H4 (cell line): ENCODE results near the gene AHRR. TPM values are rescaled to one million over a fixed set of nuclear protein-coding genes. Genes with fewer than 3 reads are reported as not detected.
"Not testable (repeated sequence)": the region's sequence is repeated elsewhere in the genome, so short reads cannot be mapped to it uniquely, and the experiment has no call there.

ENCODE experiments used
- DNase-seq: peaks from one replicate; pipeline ENCODE4 v3.0.0-alpha.2; 2015; ENCODE audit warnings: low spot score
- total RNA-seq: library from RNA; depleted of rRNA; stranded (reverse); fragments of >200 nt; shearing (Covaris generic); gene quantifications from 2 replicates; pipeline ENCODE4 v1.2.3, GENCODE V29; 2014

The AHRR gene
- total RNA-seq, 1 experiment from 2014 or later: 10.8 TPM

GRCh38 chr5:367358-368130, 46.0 kb downstream of the AHRR start:
- DNase-seq: no peak

- peak; percentile 92 for DNase-seq
Measured at GRCh38 chr5:368183-369084, 46.9 kb downstream of the AHRR start.

- DNase-seq: peak; percentile 65
Measured at GRCh38 chr5:369151-369868, 47.8 kb downstream of the AHRR start.

- DNase-seq: not testable (repeated sequence)
Measured at GRCh38 chr5:369869-370236, 48.3 kb downstream of the AHRR start.

- no peak for DNase-seq
Measured at GRCh38 chr5:370311-370958, 48.9 kb downstream of the AHRR start.

GRCh38 chr5:370959-371810, 49.7 kb downstream of the AHRR start:
- no peak for DNase-seq

GRCh38 chr5:371811-372555, 50.5 kb downstream of the AHRR start:
- no peak for DNase-seq

GRCh38 chr5:372556-372995, 51.1 kb downstream of the AHRR start:
- DNase-seq: no peak

- peak; percentile 84 for DNase-seq
Measured at GRCh38 chr5:372996-373709, 51.6 kb downstream of the AHRR start.

- peak; percentile 69 for DNase-seq
Measured at GRCh38 chr5:373710-374602, 52.4 kb downstream of the AHRR start.

GRCh38 chr5:374631-375335, 53.3 kb downstream of the AHRR start:
- DNase-seq: no peak

GRCh38 chr5:375336-375920, 53.9 kb downstream of the AHRR start:
- no peak for DNase-seq

- DNase-seq: no peak
Measured at GRCh38 chr5:375921-376798, 54.6 kb downstream of the AHRR start.

- no peak for DNase-seq
Measured at GRCh38 chr5:376799-377325, 55.3 kb downstream of the AHRR start.

GRCh38 chr5:377326-377981, 55.9 kb downstream of the AHRR start:
- no peak for DNase-seq
